Measurements from ENCODE around the gene HSD17B4. TPM values are rescaled to one million over a fixed set of nuclear protein-coding genes. Genes with fewer than 3 reads are reported as not detected.

Gene HSD17B4
- total and polyA plus RNA-seq, 2 donors (not counting 1 experiment from before 2014, with no cell fraction given) = 187 to 340 TPM

DNA sequence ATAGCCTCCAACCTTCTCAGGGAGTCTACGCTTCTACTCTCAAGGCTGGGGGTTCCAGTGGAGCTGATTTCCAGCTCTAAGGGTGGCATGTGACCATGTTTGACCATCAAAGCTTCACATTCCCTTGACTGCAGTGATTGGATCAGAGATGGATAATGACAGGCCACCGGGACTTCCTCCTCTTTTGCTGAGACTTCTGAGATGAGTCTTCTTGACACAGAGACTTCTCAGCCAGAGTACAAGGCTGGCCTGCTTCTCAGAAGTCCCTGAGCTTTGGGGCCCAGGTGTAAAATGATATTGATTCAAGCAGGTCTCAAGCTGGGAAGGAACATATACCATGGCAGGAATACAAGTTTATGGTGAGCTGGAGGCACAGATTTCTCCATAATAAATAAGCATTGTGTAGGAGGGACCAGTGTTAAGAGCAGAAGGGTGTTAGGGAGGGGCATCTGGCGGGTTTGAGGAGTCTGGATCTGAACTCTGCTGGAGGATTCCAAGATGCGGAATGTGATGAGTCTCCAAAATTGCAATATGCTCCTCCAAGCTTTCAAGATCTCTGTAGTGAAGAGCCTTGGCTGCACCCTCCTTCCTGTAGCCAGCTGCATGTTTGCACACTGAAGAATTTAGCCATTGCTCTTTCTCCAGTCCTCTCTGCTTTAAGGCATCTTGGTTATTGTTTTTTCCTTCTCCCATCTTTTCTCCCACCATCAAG, 41.7 kb upstream of the HSD17B4 start:
- no peak overlapping the region for H3K9ac ChIP-seq (ENCODE audit: insufficient read depth, low read length)
- no peaks in the 10 kb centered on the region for H3K36me3 ChIP-seq (ENCODE audit: control insufficient read depth, insufficient read depth, low read length)
- H2AFZ ChIP-seq (ENCODE audit: low read length) = no peak overlapping the region
- no peaks in the 10 kb centered on the region for H3K4me1 ChIP-seq (ENCODE audit: control insufficient read depth, extremely low read depth, insufficient read depth, low read length)
- TF ChIP-seq, protein P1, sequence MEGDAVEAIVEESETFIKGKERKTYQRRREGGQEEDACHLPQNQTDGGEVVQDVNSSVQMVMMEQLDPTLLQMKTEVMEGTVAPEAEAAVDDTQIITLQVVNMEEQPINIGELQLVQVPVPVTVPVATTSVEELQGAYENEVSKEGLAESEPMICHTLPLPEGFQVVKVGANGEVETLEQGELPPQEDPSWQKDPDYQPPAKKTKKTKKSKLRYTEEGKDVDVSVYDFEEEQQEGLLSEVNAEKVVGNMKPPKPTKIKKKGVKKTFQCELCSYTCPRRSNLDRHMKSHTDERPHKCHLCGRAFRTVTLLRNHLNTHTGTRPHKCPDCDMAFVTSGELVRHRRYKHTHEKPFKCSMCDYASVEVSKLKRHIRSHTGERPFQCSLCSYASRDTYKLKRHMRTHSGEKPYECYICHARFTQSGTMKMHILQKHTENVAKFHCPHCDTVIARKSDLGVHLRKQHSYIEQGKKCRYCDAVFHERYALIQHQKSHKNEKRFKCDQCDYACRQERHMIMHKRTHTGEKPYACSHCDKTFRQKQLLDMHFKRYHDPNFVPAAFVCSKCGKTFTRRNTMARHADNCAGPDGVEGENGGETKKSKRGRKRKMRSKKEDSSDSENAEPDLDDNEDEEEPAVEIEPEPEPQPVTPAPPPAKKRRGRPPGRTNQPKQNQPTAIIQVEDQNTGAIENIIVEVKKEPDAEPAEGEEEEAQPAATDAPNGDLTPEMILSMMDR (conservative IDR thresholded peaks at IDR 0.05 in 1 of 2, IDR thresholded peaks at IDR 0.05 in 1 of 2; ENCODE audit: low read depth in 1 of 2, low read length in 2 of 2) = no peak
- TF ChIP-seq EZH2 (IDR thresholded peaks at IDR 0.05; ENCODE audit: low read length, missing control alignments) = no peak
- no peak overlapping the region for H3K4me2 ChIP-seq (ENCODE audit: extremely low read depth, insufficient read depth, low read length)
- H4K20me1 ChIP-seq (ENCODE audit: control insufficient read depth, extremely low read depth, insufficient read depth, low read length) = no peaks in the 10 kb centered on the region
- H3K79me2 ChIP-seq (ENCODE audit: control insufficient read depth, insufficient read depth, low read length) = no peaks in the 10 kb centered on the region
- no peak for DNase-seq (ENCODE audit: low read depth in 2 of 2)
- no peaks in the 10 kb centered on the region for H3K9me3 ChIP-seq (ENCODE audit: control insufficient read depth, insufficient read depth, low read depth, low read length)
- no peak overlapping the region for H3K4me3 ChIP-seq (replicated peaks in 1 of 4; ENCODE audit: control extremely low read depth in 1 of 4, insufficient read depth in 1 of 4, low read depth in 3 of 4, low read length in 4 of 4)
- peaks cover 6% of the 10 kb centered on the region for H3K27me3 ChIP-seq (ENCODE audit: control insufficient read depth, insufficient read depth, low read length)
- no peak overlapping the region for H3K27ac ChIP-seq (ENCODE audit: insufficient read depth, low read length)

DNA sequence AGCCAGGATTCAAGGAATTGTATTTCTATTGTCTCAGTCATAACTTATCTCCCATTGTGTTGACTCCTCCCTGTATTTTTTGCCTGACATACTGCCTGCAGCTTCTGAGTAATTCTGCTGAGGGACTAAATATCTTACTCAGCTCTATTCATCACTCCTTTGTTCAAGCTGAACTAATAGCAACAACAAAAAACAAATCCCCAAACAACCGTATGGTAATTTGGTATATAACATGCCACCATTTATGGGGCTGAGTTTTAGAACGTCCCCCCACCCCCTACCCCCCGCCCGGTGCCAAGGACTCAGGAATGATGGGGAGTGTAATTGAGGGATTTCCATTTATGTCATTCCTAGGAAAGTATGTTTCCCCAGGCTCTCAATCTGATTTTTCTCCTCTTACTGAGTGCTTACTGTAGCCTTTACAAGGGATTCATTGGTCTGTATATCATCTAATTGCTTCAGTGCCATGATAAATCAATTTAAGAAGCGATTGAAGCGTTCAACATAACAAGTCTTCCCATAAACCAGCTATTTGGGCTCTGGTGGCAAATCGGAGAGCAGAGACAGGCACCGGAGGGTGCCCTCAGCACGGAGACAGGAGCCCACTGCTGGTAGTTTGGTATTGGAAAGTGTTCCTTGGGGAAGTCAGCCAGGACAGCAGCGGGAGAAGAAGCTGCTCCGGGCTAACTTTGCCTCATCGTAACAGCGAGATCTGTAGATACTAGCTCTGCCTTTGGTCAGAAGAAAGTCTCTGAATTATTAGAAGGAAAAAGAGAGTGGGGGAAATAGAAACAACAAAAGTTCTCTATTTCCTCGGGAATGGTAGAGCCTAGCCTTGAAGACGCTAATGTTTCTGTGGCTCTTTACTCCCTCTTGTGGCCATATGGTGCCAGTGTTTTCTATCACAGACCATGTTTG, 40.7 kb upstream of the HSD17B4 start:
- Histone ChIP-seq H3K79me2 (ENCODE audit: control insufficient read depth, insufficient read depth, low read length) (no peaks in the 10 kb centered on the region), H3K4me2 (ENCODE audit: extremely low read depth, insufficient read depth, low read length) (peak overlapping the region; percentile 98), H3K9me3 (ENCODE audit: control insufficient read depth, insufficient read depth, low read depth, low read length) (no peaks in the 10 kb centered on the region), H4K20me1 (ENCODE audit: control insufficient read depth, extremely low read depth, insufficient read depth, low read length) (no peaks in the 10 kb centered on the region), H3K27ac (ENCODE audit: insufficient read depth, low read length) (peak overlapping the region; percentile 56), H2AFZ (ENCODE audit: low read length) (peak overlapping the region; percentile 97), H3K4me3 (replicated peaks in 1 of 4; ENCODE audit: control extremely low read depth in 1 of 4, insufficient read depth in 1 of 4, low read depth in 3 of 4, low read length in 4 of 4) (peak overlapping the region; percentile 54 to 77 (median 74)), H3K27me3 (ENCODE audit: control insufficient read depth, insufficient read depth, low read length) (peaks cover 6% of the 10 kb centered on the region), H3K36me3 (ENCODE audit: control insufficient read depth, insufficient read depth, low read length) (no peaks in the 10 kb centered on the region), H3K9ac (ENCODE audit: insufficient read depth, low read length) (peak overlapping the region; percentile 43), H3K4me1 (ENCODE audit: control insufficient read depth, extremely low read depth, insufficient read depth, low read length) (no peaks in the 10 kb centered on the region)
- peak; percentile 77 to 88 for DNase-seq (ENCODE audit: low read depth in 2 of 2)
- no peak for TF ChIP-seq EZH2 (IDR thresholded peaks at IDR 0.05; ENCODE audit: low read length, missing control alignments)
- TF ChIP-seq, protein P1 (conservative IDR thresholded peaks at IDR 0.05 in 1 of 2, IDR thresholded peaks at IDR 0.05 in 1 of 2; ENCODE audit: low read depth in 1 of 2, low read length in 2 of 2) = peak; percentile 85 to 93

Measured in fibroblast of lung (primary cell).